ENCODE results near the gene OSBPL6.
A peak's percentile ranks its signal among the peaks of the same experiment; 100 is the strongest.

Gene OSBPL6

GRCh38 chr2:178361588-178361987 lies 167.3 kb downstream of the OSBPL6 start:
- no peak for DNase-seq

- DNase-seq = no peak
These were observed 168.9 kb downstream of the OSBPL6 start for GRCh38 chr2:178363252-178363651.

GRCh38 chr2:178365116-178365515 lies 170.8 kb downstream of the OSBPL6 start:
- no peak for DNase-seq

GRCh38 chr2:178366412-178366811 lies 172.1 kb downstream of the OSBPL6 start:
- DNase-seq = no peak

- DNase-seq = no peak
These were observed 173.0 kb downstream of the OSBPL6 start for GRCh38 chr2:178367344-178367743.

- DNase-seq = no peak
These were observed 180.6 kb downstream of the OSBPL6 start for GRCh38 chr2:178374865-178375264.

- no peak for DNase-seq
These were observed 182.7 kb downstream of the OSBPL6 start for GRCh38 chr2:178377046-178377445.

GRCh38 chr2:178379162-178380004 lies 185.1 kb downstream of the OSBPL6 start:
- no peak for DNase-seq

GRCh38 chr2:178380763-178381162 lies 186.5 kb downstream of the OSBPL6 start:
- no peak for DNase-seq

- no peak for DNase-seq
These were observed 189.4 kb downstream of the OSBPL6 start for GRCh38 chr2:178383718-178384117.

- no peak for DNase-seq
These were observed 191.4 kb downstream of the OSBPL6 start for GRCh38 chr2:178385595-178386148.

- DNase-seq = no peak
These were observed 192.8 kb downstream of the OSBPL6 start for GRCh38 chr2:178386986-178387597.

- DNase-seq = no peak
These were observed 194.0 kb downstream of the OSBPL6 start for GRCh38 chr2:178388287-178388686.

GRCh38 chr2:178391701-178392100 lies 197.4 kb downstream of the OSBPL6 start:
- no peak for DNase-seq

- DNase-seq = no peak
These were observed 197.9 kb downstream of the OSBPL6 start for GRCh38 chr2:178392215-178392614.

GRCh38 chr2:178394859-178395258 lies 200.5 kb downstream of the OSBPL6 start:
- no peak for DNase-seq

GRCh38 chr2:178395295-178395694 lies 201.0 kb downstream of the OSBPL6 start:
- DNase-seq = no peak

- DNase-seq = no peak
These were observed 201.7 kb downstream of the OSBPL6 start for GRCh38 chr2:178395941-178396570.

- peak; percentile 69 for DNase-seq
These were observed 202.8 kb downstream of the OSBPL6 start for GRCh38 chr2:178397002-178397605.

GRCh38 chr2:178401994-178402437 lies 207.7 kb downstream of the OSBPL6 start:
- no peak for DNase-seq

- no peak for DNase-seq
These were observed 209.5 kb downstream of the OSBPL6 start for GRCh38 chr2:178403671-178404306.

- peak; percentile 21 for DNase-seq
These were observed 210.1 kb downstream of the OSBPL6 start for GRCh38 chr2:178404368-178404767.

- DNase-seq = no peak
These were observed 214.9 kb downstream of the OSBPL6 start for GRCh38 chr2:178409261-178409660.

Measured in inflammatory macrophage treated with lipopolysaccharide for 4 hours (primary cell).